Measurements from ENCODE around the gene TPTE.
"Not testable (repeated sequence)": the region's sequence is repeated elsewhere in the genome, so short reads cannot be mapped to it uniquely, and the experiment has no call there.

Gene TPTE

DNA sequence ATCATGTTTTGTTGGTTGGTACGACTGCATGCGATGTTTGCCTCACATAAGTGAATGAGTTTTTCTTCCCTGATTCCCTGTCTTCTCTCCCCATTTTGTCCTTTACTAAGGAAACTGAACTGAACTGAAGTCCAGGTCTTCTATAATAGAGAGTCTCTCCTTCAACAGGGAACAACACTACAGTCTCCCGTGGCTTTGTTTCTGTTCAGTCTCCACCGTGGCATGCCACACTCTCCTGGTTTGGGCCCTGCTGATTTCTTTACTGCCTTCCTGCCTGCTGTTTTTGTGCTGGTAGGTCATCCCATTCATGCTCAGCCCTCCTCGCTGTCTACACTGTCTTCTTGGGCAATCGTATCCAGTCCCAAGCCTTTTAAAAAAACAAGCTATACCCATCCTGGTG lies 92.9 kb downstream of the TPTE start:
- DNase-seq; intact Hi-C loops (cut with DNase I): not testable (repeated sequence)

DNA sequence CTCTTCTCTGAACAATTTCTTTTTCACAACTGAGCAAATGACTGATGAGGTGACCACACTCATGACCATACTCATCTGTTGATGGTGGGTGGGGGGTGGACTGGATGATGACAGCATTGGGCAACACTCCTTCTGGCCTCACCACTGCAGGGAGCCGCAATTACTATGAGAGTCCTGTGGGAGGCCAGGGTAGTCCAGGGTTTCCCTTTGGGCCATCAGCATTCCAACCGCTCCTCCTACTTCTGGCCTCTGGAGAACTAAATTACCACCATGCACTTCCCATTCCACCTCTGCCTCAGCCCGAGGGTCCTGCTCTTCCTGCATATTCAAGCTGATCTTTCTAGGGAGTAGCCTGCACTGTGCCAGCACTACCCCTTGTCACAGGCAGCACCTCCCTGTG lies 94.7 kb downstream of the TPTE start:
- intact Hi-C loops (cut with DNase I); DNase-seq: not testable (repeated sequence)

DNA sequence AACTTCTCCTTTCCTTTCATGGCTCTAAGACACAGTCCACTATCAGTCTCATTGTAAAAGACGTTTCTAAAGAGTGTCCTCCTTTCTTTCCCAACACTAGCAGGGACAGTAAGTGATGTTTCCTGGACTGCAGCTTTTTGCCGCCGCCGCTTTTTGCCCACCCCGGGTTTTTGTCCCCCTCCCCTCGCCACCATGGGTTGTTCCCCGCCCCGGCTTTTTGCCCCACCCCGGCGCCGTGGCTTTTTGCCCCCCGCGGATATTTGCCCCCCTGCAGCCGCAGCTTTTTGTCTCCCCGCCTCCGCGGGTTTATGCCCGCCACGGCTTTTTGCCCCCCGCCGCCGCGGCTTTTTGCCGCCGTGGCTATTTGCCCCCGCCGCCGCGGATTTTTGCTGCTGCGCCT lies 95.2 kb downstream of the TPTE start:
- intact Hi-C loops (cut with DNase I) = no loop called here
- no peak for DNase-seq

DNA sequence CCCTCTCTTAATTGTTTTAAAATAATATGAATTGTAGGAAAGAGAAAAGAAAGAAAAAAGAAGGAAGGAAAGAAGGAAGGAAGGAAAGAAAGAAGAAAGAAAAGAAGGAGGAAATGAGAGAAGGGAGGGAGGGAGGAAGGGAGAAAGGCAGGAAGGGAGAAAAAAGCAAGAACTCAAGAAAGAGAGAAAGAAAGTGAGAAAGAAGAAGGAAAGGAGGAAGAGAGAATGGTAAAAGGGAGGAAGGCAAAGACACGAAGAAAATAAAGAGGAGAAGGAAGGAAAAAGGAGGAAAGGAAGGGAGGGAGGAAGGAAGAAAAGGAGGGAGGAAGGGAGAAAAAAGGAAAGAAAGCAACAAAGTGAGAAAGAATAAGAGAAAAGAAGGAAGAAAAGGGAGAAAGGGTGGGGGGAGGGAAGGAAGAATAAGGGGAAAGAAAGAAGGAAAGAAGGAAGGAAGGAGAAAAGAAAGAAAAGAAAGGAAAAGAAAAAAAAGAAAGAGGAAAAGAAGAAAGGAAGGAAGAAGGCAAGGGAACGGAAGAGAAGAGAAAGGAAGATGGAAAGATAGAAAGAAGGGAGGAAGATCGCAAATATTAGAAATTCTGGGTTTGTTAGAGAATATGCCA lies 95.9 kb downstream of the TPTE start:
- intact Hi-C loops (cut with DNase I); DNase-seq: not testable (repeated sequence)

- intact Hi-C loops (cut with DNase I) = no loop called here
- DNase-seq = peak in 1 of 42 donors; percentile 49
These were observed 106.0 kb downstream of the TPTE start for GRCh38 chr21:10627316-10627863.

GRCh38 chr21:10629239-10629638 lies 107.9 kb downstream of the TPTE start:
- DNase-seq; intact Hi-C loops (cut with DNase I): not testable (repeated sequence)

DNA sequence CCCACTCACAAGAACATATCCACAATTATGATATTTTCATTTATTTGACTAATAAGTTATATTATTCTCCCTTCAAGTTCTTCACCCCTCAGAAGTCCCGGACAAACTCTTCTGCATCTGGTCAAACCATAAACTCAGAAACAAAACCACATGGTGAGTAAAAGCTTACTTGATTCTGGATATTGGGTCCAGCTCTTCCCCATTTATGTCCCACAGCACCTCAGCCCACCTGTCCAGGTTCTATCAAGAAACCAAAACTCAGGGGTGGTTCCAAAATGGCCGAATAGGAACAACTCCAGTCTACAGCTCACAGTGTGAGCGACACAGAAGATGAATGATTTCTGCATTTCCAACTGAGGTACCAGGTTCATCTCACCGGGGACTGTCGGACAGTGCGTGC lies 109.4 kb downstream of the TPTE start:
- intact Hi-C loops (cut with DNase I); DNase-seq: not testable (repeated sequence)

DNA sequence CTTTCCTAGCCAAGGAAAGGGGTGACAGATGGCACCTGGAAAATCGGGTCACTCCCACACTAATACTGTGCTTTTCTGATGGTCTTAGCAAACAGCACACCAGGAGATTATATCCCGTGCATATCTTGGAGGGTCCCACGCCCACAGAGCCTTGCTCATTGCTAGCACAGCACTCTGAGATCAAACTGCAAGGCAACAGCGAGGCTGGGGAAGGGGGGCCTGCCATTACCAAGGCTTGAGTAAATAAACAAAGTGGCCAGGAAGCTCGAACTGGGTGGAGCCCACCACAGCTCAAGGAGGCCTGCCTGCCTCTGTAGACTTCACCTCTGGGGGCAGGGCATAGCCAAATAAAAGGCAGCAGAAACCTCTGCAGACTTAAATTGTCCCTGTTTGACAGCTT lies 109.9 kb downstream of the TPTE start:
- DNase-seq; intact Hi-C loops (cut with DNase I): not testable (repeated sequence)

GRCh38 chr21:10638144-10638543 lies 116.8 kb downstream of the TPTE start:
- DNase-seq; intact Hi-C loops (cut with DNase I): not testable (repeated sequence)

- intact Hi-C loops (cut with DNase I) = no loop called here
- DNase-seq = no peak
These were observed 117.7 kb downstream of the TPTE start for GRCh38 chr21:10639123-10639522.

GRCh38 chr21:10639746-10640145 lies 118.4 kb downstream of the TPTE start:
- DNase-seq; intact Hi-C loops (cut with DNase I): not testable (repeated sequence)

DNA sequence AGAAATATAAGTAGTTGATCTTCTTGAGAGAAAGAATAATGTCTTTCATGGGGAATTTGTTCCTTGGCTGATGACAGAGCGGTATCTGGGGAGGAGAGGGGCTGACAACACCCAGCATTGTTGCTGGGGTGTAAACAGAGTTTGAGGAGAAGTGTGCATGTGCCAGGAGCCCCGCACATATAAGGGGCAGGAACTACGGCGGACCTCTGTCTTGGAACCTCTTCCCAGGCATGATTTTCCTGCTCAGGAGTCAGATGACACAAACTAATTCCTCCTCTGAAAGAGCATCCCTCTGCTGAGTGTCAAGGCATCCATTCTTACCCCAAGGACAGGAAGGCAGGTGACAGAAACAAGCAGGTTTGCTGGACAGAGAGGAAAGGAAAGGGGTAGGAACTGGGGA lies 119.1 kb downstream of the TPTE start:
- intact Hi-C loops (cut with DNase I) = no loop called here
- no peak for DNase-seq

DNA sequence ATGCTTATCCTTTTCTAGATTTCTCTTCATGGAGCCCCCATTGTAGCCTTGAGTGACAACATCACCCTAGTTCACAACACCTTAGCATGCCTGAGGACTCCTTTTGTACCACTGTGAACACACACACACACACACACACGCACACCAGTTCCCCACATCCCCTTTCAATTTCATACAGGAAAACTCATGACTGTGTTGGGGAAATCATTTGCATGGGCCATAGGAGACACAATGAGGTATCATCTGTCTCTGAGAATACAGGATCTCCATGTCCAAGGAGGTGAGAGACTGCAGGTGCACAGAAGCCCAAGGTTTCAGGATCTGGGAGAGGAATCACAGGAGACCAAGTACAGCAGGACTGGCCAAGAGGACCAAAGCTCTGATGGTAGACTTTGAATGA lies 119.7 kb downstream of the TPTE start:
- no peak for DNase-seq
- intact Hi-C loops (cut with DNase I) = no loop called here

DNA sequence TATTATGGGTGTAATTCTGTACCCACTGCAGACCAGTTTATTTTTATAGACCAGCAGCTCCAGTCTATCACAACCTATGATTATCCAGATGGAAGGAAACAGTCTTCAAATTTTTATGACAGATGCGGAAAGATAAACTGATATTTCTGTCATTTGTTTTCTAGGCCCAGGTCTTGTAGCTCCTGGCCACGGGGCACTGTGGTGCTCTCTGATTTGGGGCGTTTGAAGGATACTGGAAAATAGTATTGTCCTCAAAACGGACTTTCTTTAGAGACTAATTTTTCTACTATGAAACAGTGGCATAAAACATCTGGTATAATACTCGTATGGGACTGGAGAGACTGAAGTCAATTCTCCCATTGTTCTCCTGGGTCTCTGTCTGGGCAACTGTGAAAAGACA lies 124.3 kb downstream of the TPTE start:
- intact Hi-C loops (cut with DNase I); DNase-seq: not testable (repeated sequence)

GRCh38 chr21:10649350-10650149 lies 128.2 kb downstream of the TPTE start:
- intact Hi-C loops (cut with DNase I); DNase-seq: not testable (repeated sequence)

DNA sequence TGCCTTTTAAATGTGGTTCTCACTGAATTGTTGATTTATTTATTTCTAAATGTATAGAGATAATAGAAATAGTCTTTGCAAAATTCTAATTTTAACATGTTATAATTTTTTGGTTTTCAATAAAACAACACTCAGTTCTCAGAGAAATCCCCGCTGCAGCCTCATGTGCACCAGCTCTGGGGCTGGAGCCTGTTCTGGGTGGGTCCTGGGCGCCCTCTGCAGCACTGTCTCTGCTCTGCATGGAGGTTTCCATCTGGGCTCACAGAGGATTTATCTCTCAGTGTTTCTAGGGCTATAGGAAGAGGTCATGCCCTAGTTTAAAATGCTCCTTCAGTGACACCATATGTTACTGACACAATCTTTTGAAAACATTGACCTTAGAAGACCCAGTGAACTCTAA lies 128.9 kb downstream of the TPTE start:
- intact Hi-C loops (cut with DNase I); DNase-seq: not testable (repeated sequence)

Measured in head of caudate nucleus (tissue), 42 donors.